Cardiac fibroblast (primary cell): ENCODE measurements around the gene UBL4B.
A peak's percentile ranks its signal among the peaks of the same experiment; 100 is the strongest.

Source experiments
- DNase-seq, 2 donors: peaks; one replicate each; pipeline versions ENCODE4 v3.0.0 to v3.0.0-alpha.2; 2010; ENCODE audit warnings: low read depth in 2 of 2
- H3K4me3 ChIP-seq, 2 donors: replicated peaks in 1 of 2; 1 replicate in 1 of 2; 2 replicates in 1 of 2; pipeline ENCODE4 v1.5.1; 2011; ENCODE audit warnings: low read depth in 2 of 2, low read length in 2 of 2, mild to moderate bottlenecking in 2 of 2, moderate library complexity in 1 of 2
- CTCF ChIP-seq: IDR thresholded peaks from one replicate; pipeline ENCODE4 v1.5.1; 2011; ENCODE audit warnings: low read depth, mild to moderate bottlenecking, low read length, inconsistent platforms

The UBL4B gene

GRCh38 chr1:110114173-110114572 is 1.9 kb downstream of the UBL4B start:
- no peak for DNase-seq
- no peak for TF ChIP-seq CTCF
- H3K4me3 ChIP-seq, result no peak overlapping the region

- no peak for TF ChIP-seq CTCF
- H3K4me3 ChIP-seq, result no peak overlapping the region
- no peak for DNase-seq
These were observed 2.5 kb downstream of the UBL4B start for GRCh38 chr1:110114784-110115183.

- H3K4me3 ChIP-seq, result no peak overlapping the region
- TF ChIP-seq CTCF, result no peak
- peak; percentile 11 to 36 for DNase-seq
These were observed 6.6 kb downstream of the UBL4B start for GRCh38 chr1:110118636-110119396.

DNA sequence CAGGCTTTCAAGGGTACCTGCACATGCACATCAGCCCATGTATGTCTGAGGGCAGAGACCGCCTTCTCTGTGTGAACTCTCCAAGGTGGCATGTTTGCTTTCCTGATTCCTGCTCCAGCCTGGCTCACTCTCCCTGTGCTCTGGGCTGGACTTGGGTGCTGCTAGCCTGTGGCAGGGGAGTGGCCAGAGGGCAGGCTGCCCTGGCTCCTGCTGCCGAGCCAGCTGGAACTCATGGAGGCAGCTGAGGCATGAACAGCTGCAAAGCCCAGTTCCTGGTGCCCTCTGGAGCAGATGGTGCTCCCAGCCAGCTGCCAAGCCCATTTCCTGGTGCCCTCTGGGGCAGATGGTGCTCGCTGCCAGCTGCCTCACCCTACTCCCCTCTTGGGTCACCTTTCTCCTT is 7.6 kb downstream of the UBL4B start:
- no peak for DNase-seq
- TF ChIP-seq CTCF, result no peak
- H3K4me3 ChIP-seq, result no peak overlapping the region

GRCh38 chr1:110120960-110121561 is 8.8 kb downstream of the UBL4B start:
- H3K4me3 ChIP-seq, result no peak overlapping the region
- no peak for DNase-seq
- TF ChIP-seq CTCF, result no peak

GRCh38 chr1:110123224-110123623 is 11.0 kb downstream of the UBL4B start:
- TF ChIP-seq CTCF, result no peak
- no peak overlapping the region for H3K4me3 ChIP-seq
- peak in 1 of 2 donors; percentile 38 for DNase-seq
